ENCODE results near the gene GLDN. TPM values are rescaled to one million over a fixed set of nuclear protein-coding genes. Genes with fewer than 3 reads are reported as not detected.

Gene GLDN
- total and polyA plus RNA-seq, 2 experiments from 2014 or later = 0.32 to 1.2 TPM

- no peak overlapping the region for H3K4me3 Mint-ChIP-seq
- Histone ChIP-seq H3K4me1 (ENCODE audit: insufficient read depth) (no peaks in the 10 kb centered on the region; the same call in 1 of the 2 replicates), H3K4me2 (no peak overlapping the region), H3K9me2 (ENCODE audit: insufficient read depth) (no peaks in the 10 kb centered on the region; the same call in 1 of the 2 replicates), H2AFZ (no peak overlapping the region), H3F3A (replicated peaks; ENCODE audit: low read depth) (no peaks in the 10 kb centered on the region), H3K27ac (ENCODE audit: low read depth) (no peak overlapping the region), H3K36me3 (ENCODE audit: insufficient read depth) (no peaks in the 10 kb centered on the region), H3K79me2 (replicated peaks; ENCODE audit: insufficient read depth) (no peaks in the 10 kb centered on the region), H4K20me1 (replicated peaks; ENCODE audit: insufficient read depth) (no peaks in the 10 kb centered on the region), H3K27me3 (ENCODE audit: insufficient read depth) (no peaks in the 10 kb centered on the region), H3K4me3 (no peak overlapping the region)
- no peak overlapping the region for H3K27ac Mint-ChIP-seq
- no peaks in the 10 kb centered on the region for H3K36me3 Mint-ChIP-seq (ENCODE audit: low read depth)
- H3K4me1 Mint-ChIP-seq = peaks cover 4% of the 10 kb centered on the region; the same call in 1 of the 3 replicates
- no peak for TF ChIP-seq EZH2phosphoT487 (IDR thresholded peaks at IDR 0.05; ENCODE audit: unreplicated experiment)
- TF ChIP-seq NANOG (IDR thresholded peaks at IDR 0.05; ENCODE audit: borderline replicate concordance) = no peak
- TF ChIP-seq ZNF331 (CRISPR knock-in tag; IDR thresholded peaks at IDR 0.05; ENCODE audit: low read depth) = no peak
- no peak for TF ChIP-seq REST (IDR thresholded peaks at IDR 0.05; ENCODE audit: unreplicated experiment)
- no peak for TF ChIP-seq POLR2AphosphoS5 (IDR thresholded peaks at IDR 0.05; ENCODE audit: low read depth)
- H3K27me3 Mint-ChIP-seq (ENCODE audit: insufficient read depth, low read depth, poor library complexity) = peaks cover 1% of the 10 kb centered on the region
- DNase-seq (ENCODE audit: low spot score) (no peak), ATAC-seq (no peak)
- no peaks in the 10 kb centered on the region for H3K9me3 Mint-ChIP-seq
Measured at GRCh38 chr15:51353976-51354375, 12.5 kb downstream of the GLDN start.

- peaks cover 1% of the 10 kb centered on the region for H3K27me3 Mint-ChIP-seq (ENCODE audit: insufficient read depth, low read depth, poor library complexity)
- no peaks in the 10 kb centered on the region for H3K9me3 Mint-ChIP-seq
- ATAC-seq = no peak
- no peak overlapping the region for H3K27ac Mint-ChIP-seq
- DNase-seq (ENCODE audit: low spot score) = no peak
- no peak overlapping the region for H3K4me3 Mint-ChIP-seq
- H3K36me3 Mint-ChIP-seq (ENCODE audit: low read depth) = no peaks in the 10 kb centered on the region
- no peaks in the 10 kb centered on the region for H3K36me3 ChIP-seq (ENCODE audit: insufficient read depth)
- H3K79me2 ChIP-seq (replicated peaks; ENCODE audit: insufficient read depth) = no peaks in the 10 kb centered on the region
- no peak overlapping the region for H3K4me3 ChIP-seq
- peaks cover 4% of the 10 kb centered on the region; the same call in 1 of the 3 replicates for H3K4me1 Mint-ChIP-seq
- H3K4me1 ChIP-seq (ENCODE audit: insufficient read depth) = no peaks in the 10 kb centered on the region; the same call in 1 of the 2 replicates
- H3K27ac ChIP-seq (ENCODE audit: low read depth) = no peak overlapping the region
- no peaks in the 10 kb centered on the region for H3F3A ChIP-seq (replicated peaks; ENCODE audit: low read depth)
- H3K27me3 ChIP-seq (ENCODE audit: insufficient read depth) = no peaks in the 10 kb centered on the region
- no peak overlapping the region for H2AFZ ChIP-seq
- no peaks in the 10 kb centered on the region; the same call in 1 of the 2 replicates for H3K9me2 ChIP-seq (ENCODE audit: insufficient read depth)
- H4K20me1 ChIP-seq (replicated peaks; ENCODE audit: insufficient read depth) = no peaks in the 10 kb centered on the region
- no peak overlapping the region for H3K4me2 ChIP-seq
- no peak for TF ChIP-seq ETS1 (IDR thresholded peaks at IDR 0.05)
- no peak for TF ChIP-seq EZH2phosphoT487 (IDR thresholded peaks at IDR 0.05; ENCODE audit: unreplicated experiment)
- TF ChIP-seq STAT1 (IDR thresholded peaks at IDR 0.05; ENCODE audit: unreplicated experiment) = no peak
- no peak for TF ChIP-seq CTCF (conservative IDR thresholded peaks at IDR 0.05; ENCODE audit: low read depth in 2 of 2)
- no peak for TF ChIP-seq EZH2 (IDR thresholded peaks at IDR 0.05; ENCODE audit: low read depth, unreplicated experiment)
- TF ChIP-seq POLR2AphosphoS5 (IDR thresholded peaks at IDR 0.05; ENCODE audit: low read depth) = no peak
- no peak for TF ChIP-seq REST (IDR thresholded peaks at IDR 0.05; ENCODE audit: unreplicated experiment)
- no peak for TF ChIP-seq CREB1 (CRISPR knock-in tag; IDR thresholded peaks at IDR 0.05; ENCODE audit: low read depth)
- no peak for TF ChIP-seq ZNF331 (CRISPR knock-in tag; IDR thresholded peaks at IDR 0.05; ENCODE audit: low read depth)
- TF ChIP-seq ZNF114 (CRISPR knock-in tag; IDR thresholded peaks at IDR 0.05) = no peak
Measured at GRCh38 chr15:51355096-51355495, 13.6 kb downstream of the GLDN start.

All from GM23338 (cell line).